Uterus (tissue), 2 donors: ENCODE results near the gene SAMD4A.

Experiments used
- POLR2A ChIP-seq, 2 donors: fragments of 450-650 bp; IDR thresholded peaks; one replicate each; pipeline ENCODE4 v1.6.1; 2016; ENCODE audit warnings: antibody characterized with exemption in 2 of 2, mild to moderate bottlenecking in 1 of 2, moderate library complexity in 1 of 2
- TF ChIP-seq, protein P1 (sequence below), 4 experiments: fragments of 200-600 bp in 2 of 4; fragments of 450-650 bp in 2 of 4; sonication (generic) in 2 of 4; IDR thresholded peaks; one replicate each; pipeline ENCODE4 v1.5.1; 2016 to 2019; ENCODE audit warnings: antibody characterized with exemption in 4 of 4, mild to moderate bottlenecking in 2 of 4, moderate library complexity in 1 of 4

DNA sequence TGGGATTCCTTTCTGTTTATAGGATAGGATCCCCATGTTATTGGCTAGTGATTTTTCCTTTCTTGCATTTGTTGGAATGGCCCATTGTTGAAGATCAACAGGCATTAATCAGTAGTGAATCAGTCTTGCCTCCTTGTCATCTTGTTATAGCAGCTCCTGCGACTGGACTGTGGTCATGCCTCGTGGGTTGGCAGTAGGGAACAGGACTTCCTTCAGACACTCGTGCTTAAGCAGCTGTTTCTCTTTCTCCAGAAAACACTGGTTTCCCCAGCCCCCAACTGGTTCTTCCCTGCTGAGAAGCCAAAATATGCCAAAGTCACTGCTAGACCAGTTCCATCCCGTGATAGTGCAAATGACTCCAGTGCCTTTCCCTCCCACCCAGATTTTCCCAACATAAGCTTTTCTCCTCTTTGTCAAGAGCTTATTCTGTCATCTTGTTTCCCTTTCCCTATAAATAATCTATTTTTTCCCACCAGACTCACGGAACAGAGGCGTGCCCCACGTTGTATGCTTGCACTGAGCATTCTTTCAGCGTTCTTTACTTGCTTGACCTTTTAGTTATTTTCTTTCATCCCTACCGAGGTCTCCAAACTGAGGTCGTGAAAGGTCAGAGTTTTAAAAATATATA lies 83.5 kb downstream of the SAMD4A start:
- TF ChIP-seq, protein P1, sequence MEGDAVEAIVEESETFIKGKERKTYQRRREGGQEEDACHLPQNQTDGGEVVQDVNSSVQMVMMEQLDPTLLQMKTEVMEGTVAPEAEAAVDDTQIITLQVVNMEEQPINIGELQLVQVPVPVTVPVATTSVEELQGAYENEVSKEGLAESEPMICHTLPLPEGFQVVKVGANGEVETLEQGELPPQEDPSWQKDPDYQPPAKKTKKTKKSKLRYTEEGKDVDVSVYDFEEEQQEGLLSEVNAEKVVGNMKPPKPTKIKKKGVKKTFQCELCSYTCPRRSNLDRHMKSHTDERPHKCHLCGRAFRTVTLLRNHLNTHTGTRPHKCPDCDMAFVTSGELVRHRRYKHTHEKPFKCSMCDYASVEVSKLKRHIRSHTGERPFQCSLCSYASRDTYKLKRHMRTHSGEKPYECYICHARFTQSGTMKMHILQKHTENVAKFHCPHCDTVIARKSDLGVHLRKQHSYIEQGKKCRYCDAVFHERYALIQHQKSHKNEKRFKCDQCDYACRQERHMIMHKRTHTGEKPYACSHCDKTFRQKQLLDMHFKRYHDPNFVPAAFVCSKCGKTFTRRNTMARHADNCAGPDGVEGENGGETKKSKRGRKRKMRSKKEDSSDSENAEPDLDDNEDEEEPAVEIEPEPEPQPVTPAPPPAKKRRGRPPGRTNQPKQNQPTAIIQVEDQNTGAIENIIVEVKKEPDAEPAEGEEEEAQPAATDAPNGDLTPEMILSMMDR (IDR thresholded peaks at IDR 0.05) = no peak
- TF ChIP-seq POLR2A (IDR thresholded peaks at IDR 0.05) = no peak
